IMR-90 (cell line): ENCODE data around the gene TPM2. TPM values are rescaled to one million over a fixed set of nuclear protein-coding genes. Genes with fewer than 3 reads are reported as not detected.
"Not testable (repeated sequence)": the region's sequence is repeated elsewhere in the genome, so short reads cannot be mapped to it uniquely, and the experiment has no call there.

ENCODE experiments used
- ATAC-seq: fragments of 200-7000 bp; cut with Tn5 transposase; 2 replicates; pipeline ENCODE4 v1.9.1; 2020; ENCODE audit warnings: low read depth, mild to moderate bottlenecking, moderate library complexity
- BruUV-seq: library from RNA; stranded (reverse); fragments of 400-500 nt; replicated peaks from 2 replicates; lab custom pipeline; 2021; lab: Mats Ljungman, UMichigan
- CTCF ChIA-PET: fragments of 300-600 bp; formaldehyde crosslinking; extraction: SDS; loops from one replicate; lab custom pipeline; 2021; ENCODE audit warnings: antibody characterized with exemption; lab: Yijun Ruan, JAX
- POLR2A ChIA-PET: fragments of 300-600 bp; sonication (Branson Sonifier 250); formaldehyde crosslinking; loops from one replicate; lab custom pipeline; 2022; ENCODE audit warnings: antibody characterized with exemption; ENCODE audit not compliant: unreplicated experiment; lab: Charles Lee
- DNase-seq: peaks from one replicate; pipeline ENCODE4 v3.0.0; 2013
- H2AFZ ChIP-seq: replicated peaks from 2 replicates; pipeline ENCODE3; 2013; ENCODE audit warnings: low read length, mild to moderate bottlenecking; ENCODE audit not compliant: poor library complexity
- H2AK5ac ChIP-seq: 2 replicates; pipeline ENCODE4 v1.6.1; 2013; ENCODE audit warnings: low read depth, low read length, inconsistent platforms
- H2AK9ac ChIP-seq: replicated peaks from 2 replicates; pipeline ENCODE3; 2013; ENCODE audit warnings: mild to moderate bottlenecking, low read depth, low read length, moderate library complexity; ENCODE audit not compliant: poor library complexity
- H2BK120ac ChIP-seq: 2 replicates; pipeline ENCODE4 v1.6.1; 2013; ENCODE audit warnings: low read depth, low read length, inconsistent platforms
- H2BK15ac ChIP-seq: 3 replicates; pipeline ENCODE4 v1.6.1; 2013; ENCODE audit warnings: low read depth, low read length, inconsistent platforms
- H2BK20ac ChIP-seq: 2 replicates; pipeline ENCODE4 v1.6.1; 2013; ENCODE audit warnings: low read depth, mild to moderate bottlenecking, inconsistent platforms, low read length, moderate library complexity
- H2BK5ac ChIP-seq: 2 replicates; pipeline ENCODE4 v1.6.1; 2013; ENCODE audit warnings: mild to moderate bottlenecking, low read depth, low read length, inconsistent platforms; ENCODE audit not compliant: poor library complexity, severe bottlenecking
- H3K14ac ChIP-seq: replicated peaks from 2 replicates; pipeline ENCODE4 v1.6.1; 2013; ENCODE audit warnings: low read depth, low read length, inconsistent platforms
- H3K18ac ChIP-seq: 2 replicates; pipeline ENCODE4 v1.6.1; 2013; ENCODE audit warnings: low read depth, low read length, control low read depth
- H3K23ac ChIP-seq: 2 replicates; pipeline ENCODE4 v1.6.1; 2013; ENCODE audit warnings: low read depth, low read length, inconsistent platforms
- H3K27ac ChIP-seq: 2 replicates; pipeline ENCODE4 v1.5.1; 2013; ENCODE audit warnings: mild to moderate bottlenecking, control low read depth, low read length; ENCODE audit not compliant: insufficient read depth
- H3K27me3 ChIP-seq: 2 replicates; pipeline ENCODE4 v1.6.1; 2013; ENCODE audit warnings: low read length; ENCODE audit not compliant: control insufficient read depth, insufficient read depth
- H3K36me3 ChIP-seq: 2 replicates; pipeline ENCODE4 v1.6.1; 2013; ENCODE audit warnings: low read length, mixed read lengths; ENCODE audit not compliant: control insufficient read depth, insufficient read depth
- H3K4ac ChIP-seq: 2 replicates; pipeline ENCODE4 v1.6.1; 2013; ENCODE audit warnings: low read depth, low read length, inconsistent platforms
- H3K4me1 ChIP-seq: 2 replicates; pipeline ENCODE4 v1.6.1; 2013; ENCODE audit warnings: low read length, mixed read lengths; ENCODE audit not compliant: control insufficient read depth, insufficient read depth
- H3K4me2 ChIP-seq: 2 replicates; pipeline ENCODE4 v1.6.1; 2013; ENCODE audit warnings: low read depth, mild to moderate bottlenecking, control low read depth, low read length, moderate library complexity
- H3K4me3 ChIP-seq: 2 replicates; pipeline ENCODE4 v1.5.1; 2013; ENCODE audit warnings: low read depth, mild to moderate bottlenecking, control low read depth, low read length, moderate library complexity; ENCODE audit not compliant: insufficient read depth
- H3K56ac ChIP-seq: 2 replicates; pipeline ENCODE4 v1.6.1; 2013; ENCODE audit warnings: low read length, inconsistent platforms; ENCODE audit not compliant: insufficient read depth; ENCODE audit errors: extremely low read depth
- H3K79me1 ChIP-seq, 2 experiments: 2 replicates each; pipeline ENCODE4 v1.6.1; 2013; ENCODE audit warnings: low read length in 2 of 2, inconsistent platforms in 1 of 2, low read depth in 1 of 2
- H3K9ac ChIP-seq: 2 replicates; pipeline ENCODE4 v1.6.1; 2013; ENCODE audit warnings: low read depth, low read length, control low read depth
- H3K9me1 ChIP-seq: 2 replicates; pipeline ENCODE4 v1.6.1; 2013; ENCODE audit warnings: low read length, inconsistent platforms; ENCODE audit not compliant: insufficient read depth
- H3K9me3 ChIP-seq: 2 replicates; pipeline ENCODE4 v1.6.1; 2013; ENCODE audit warnings: low read length; ENCODE audit not compliant: control insufficient read depth, insufficient read depth
- H4K20me1 ChIP-seq: 2 replicates; pipeline ENCODE4 v1.6.1; 2013; ENCODE audit warnings: low read length, inconsistent platforms; ENCODE audit not compliant: insufficient read depth
- H4K5ac ChIP-seq: 2 replicates; pipeline ENCODE4 v1.6.1; 2013; ENCODE audit warnings: mild to moderate bottlenecking, low read depth, low read length, control low read depth
- H4K8ac ChIP-seq, 2 experiments: 2 replicates each; pipeline ENCODE4 v1.6.1; 2013; ENCODE audit warnings: low read depth in 2 of 2, low read length in 2 of 2, control low read depth in 1 of 2, inconsistent platforms in 1 of 2
- H4K91ac ChIP-seq: 2 replicates; pipeline ENCODE4 v1.6.1; 2013; ENCODE audit warnings: low read depth, low read length, inconsistent platforms; ENCODE audit not compliant: insufficient read depth
- BHLHE40 ChIP-seq: fragments of 150-350 bp; IDR thresholded peaks from 2 replicates; pipeline ENCODE4 v1.6.1; 2016; ENCODE audit warnings: mild to moderate bottlenecking, low read depth, low read length
- CEBPB ChIP-seq: IDR thresholded peaks from 2 replicates; pipeline ENCODE4 v1.6.1; 2012; ENCODE audit warnings: low read depth, low read length, improper control_type of control experiment
- CHD1 ChIP-seq: IDR thresholded peaks from 2 replicates; pipeline ENCODE4 v1.6.1; 2012; ENCODE audit warnings: low read depth, low read length, improper control_type of control experiment
- CTCF ChIP-seq: conservative IDR thresholded peaks from 2 replicates; pipeline ENCODE4 v1.5.1; 2012; ENCODE audit warnings: mild to moderate bottlenecking, low read depth, low read length, improper control_type of control experiment
- MAZ ChIP-seq: IDR thresholded peaks from 2 replicates; pipeline ENCODE4 v1.6.1; 2012; ENCODE audit warnings: low read depth, mild to moderate bottlenecking, low read length, improper control_type of control experiment, moderate library complexity, borderline replicate concordance
- RCOR1 ChIP-seq: IDR thresholded peaks from 2 replicates; pipeline ENCODE4 v1.6.1; 2012; ENCODE audit warnings: mild to moderate bottlenecking, low read length, improper control_type of control experiment; ENCODE audit not compliant: insufficient replicate concordance
- RFX5 ChIP-seq: IDR thresholded peaks from 2 replicates; pipeline ENCODE4 v1.8.0; 2012; ENCODE audit warnings: low read depth, mild to moderate bottlenecking, low read length, moderate library complexity
- WGBS, 2 experiments: methylation state at CpG; one replicate each; pipeline versions ENCODE4 v1.1.5 to v1.1.7; 2013; ENCODE audit warnings: missing lambda C conversion rate in 2 of 2; ENCODE audit not compliant: insufficient read length in 1 of 2; ENCODE audit errors: extremely low coverage in 2 of 2; 5-methylcytosine and 5-hydroxymethylcytosine counted together
- dilution Hi-C: fragments of 300-500 bp; cut with HindIII; formaldehyde crosslinking; loops from one replicate; pipeline ENCODE4 v1.14.3; 2018; ENCODE audit warnings: low sequenced_read_pairs; ENCODE audit not compliant: unreplicated experiment
- in situ Hi-C: fragments of 300-500 bp; cut with MboI; formaldehyde crosslinking; loops from 3 replicates; pipeline ENCODE4 v1.14.3; 2019; ENCODE audit warnings: low sequenced_read_pairs, inconsistent platforms, mixed read lengths
- intact Hi-C: fragments of 100-400 bp; cut with micrococcal nuclease; formaldehyde crosslinking; loops from 2 replicates; pipeline ENCODE4 v1.10.0; 2022
- polyA plus RNA-seq, 3 experiments: library from polyadenylated mRNA; depleted of rRNA; stranded (reverse); fragments of >200 nt; gene quantifications; 2 replicates each; pipeline ENCODE4 v1.2.3, GENCODE V29; 2012; ENCODE audit warnings: low replicate concordance in 1 of 3
- total RNA-seq: library from RNA; depleted of rRNA; stranded (reverse); fragments of >200 nt; gene quantifications from 2 replicates; pipeline ENCODE4 v1.2.3, GENCODE V29; 2012

The TPM2 gene
- total and polyA plus RNA-seq, 2 of the 4 experiments (the other 2 are of a cell fraction): 960 to 2,500 TPM

- Histone ChIP-seq H3K23ac (no peak overlapping the region), H4K8ac (no peak overlapping the region), H2BK20ac (no peak overlapping the region), H3K27ac (no peak overlapping the region), H4K20me1 (no peaks in the 10 kb centered on the region), H4K91ac (no peak overlapping the region), H4K5ac (no peak overlapping the region), H3K4ac (no peak overlapping the region), H3K79me1 (no peaks in the 10 kb centered on the region), H2BK120ac (no peak overlapping the region), H2BK5ac (no peak overlapping the region), H3K4me1 (no peaks in the 10 kb centered on the region), H3K27me3 (no peaks in the 10 kb centered on the region; the same call in 1 of the 2 replicates), H3K36me3 (no peaks in the 10 kb centered on the region), H3K9ac (no peak overlapping the region), H3K4me3 (no peak overlapping the region), H2AK9ac (no peak overlapping the region), H2AFZ (no peak overlapping the region), H3K4me2 (no peak overlapping the region), H2AK5ac (no peak overlapping the region), H3K18ac (no peak overlapping the region), H3K56ac (no peak overlapping the region), H3K14ac (no peak overlapping the region), H3K9me3 (no peaks in the 10 kb centered on the region), H2BK15ac (no peak overlapping the region), H3K9me1 (no peaks in the 10 kb centered on the region)
- no peak for TF ChIP-seq CTCF
- TF ChIP-seq CEBPB: no peak
- TF ChIP-seq BHLHE40: no peak
- no peak for TF ChIP-seq MAZ
- no peak for TF ChIP-seq CHD1
- TF ChIP-seq RFX5: no peak
- TF ChIP-seq RCOR1: no peak
- ATAC-seq (no peak), DNase-seq (no peak)
- no CpG with 5 or more reads among the region's 1 CpG for WGBS, 2 experiments
- POLR2A ChIA-PET: no interaction called here
- intact Hi-C loops: no loop called here
- CTCF ChIA-PET: no interaction called here
- dilution Hi-C loops: no loop called here
- in situ Hi-C loops: no loop called here
- BruUV-seq: no TSS peak
These were observed 50.1 kb downstream of the TPM2 start for GRCh38 chr9:35639631-35640030.

- H4K20me1 ChIP-seq, H4K91ac ChIP-seq, DNase-seq, H3K4me1 ChIP-seq, H3K79me1 ChIP-seq, H2AFZ ChIP-seq, H3K9me3 ChIP-seq, H3K14ac ChIP-seq, H3K23ac ChIP-seq, H2BK20ac ChIP-seq, H3K9ac ChIP-seq, H3K9me1 ChIP-seq, BruUV-seq, H4K8ac ChIP-seq, H4K5ac ChIP-seq, H3K56ac ChIP-seq, H3K4ac ChIP-seq, H2BK120ac ChIP-seq, H3K4me2 ChIP-seq, H3K27ac ChIP-seq, H2AK5ac ChIP-seq, in situ Hi-C loops, intact Hi-C loops, H2AK9ac ChIP-seq, H2BK15ac ChIP-seq, H2BK5ac ChIP-seq, H3K36me3 ChIP-seq, dilution Hi-C loops, POLR2A ChIA-PET, ATAC-seq, H3K18ac ChIP-seq, H3K4me3 ChIP-seq, H3K27me3 ChIP-seq: not testable (repeated sequence)
- CTCF ChIA-PET: interaction anchor here (1.0 kb wide), 1 partner anchor 10 kb away, joined by 3 read pairs; no protein-coding TSS in a partner anchor
- no CpG with 5 or more reads among the region's 1 CpG for WGBS, 2 experiments
These were observed 50.5 kb downstream of the TPM2 start for GRCh38 chr9:35639225-35639624.
